GM12878 (cell line): ENCODE measurements around the gene KCNB1. TPM values are rescaled to one million over a fixed set of nuclear protein-coding genes. Genes with fewer than 3 reads are reported as not detected.

Experiments used
- ATAC-seq: fragments of 200-7000 bp; cut with Tn5 transposase; 3 replicates; pipeline ENCODE4 v1.9.1; 2020; ENCODE audit warnings: mild to moderate bottlenecking, moderate library complexity
- BruUV-seq: library from RNA; stranded (reverse); fragments of 400-500 nt; replicated peaks from 2 replicates; lab custom pipeline; 2021; lab: Mats Ljungman, UMichigan
- CTCF ChIA-PET: fragments of 300-600 bp; sonication (Branson Sonifier 250); formaldehyde crosslinking; extraction: SDS; loops from one replicate; lab custom pipeline; 2021; ENCODE audit warnings: inconsistent platforms; lab: Yijun Ruan, JAX
- POLR2A ChIA-PET: fragments of 350-600 bp; formaldehyde crosslinking; extraction: SDS; loops from one replicate; lab custom pipeline; 2021; ENCODE audit warnings: inconsistent platforms; lab: Charles Lee
- RAD21 ChIA-PET: fragments of 300-600 bp; sonication (Branson Sonifier 250); formaldehyde crosslinking; loops from one replicate; lab custom pipeline; 2023; ENCODE audit warnings: antibody characterized with exemption; ENCODE audit not compliant: unreplicated experiment; lab: Charles Lee
- SMC1A ChIA-PET: fragments of 300-600 bp; sonication (Branson Sonifier 250); formaldehyde crosslinking; loops from one replicate; lab custom pipeline; 2023; ENCODE audit not compliant: unreplicated experiment, uncharacterized antibody; lab: Charles Lee
- DNase-seq: peaks from one replicate; pipeline ENCODE4 v3.0.0-alpha.2; 2011; ENCODE audit warnings: low read depth, low spot score
- FAIRE-seq: peaks from 3 replicates; lab custom pipeline; 2011; peaks lifted over from hg19 to GRCh38; lab: Jason Lieb, UNC
- H2AFZ ChIP-seq: 2 replicates; pipeline ENCODE4 v1.6.0; 2011; ENCODE audit warnings: low read depth, low read length, control low read depth; ENCODE audit not compliant: control insufficient read depth
- H3K27ac ChIP-seq: 2 replicates; pipeline ENCODE4 v1.5.1; 2011; ENCODE audit warnings: control low read depth; ENCODE audit not compliant: control insufficient read depth, insufficient read depth
- H3K27me3 ChIP-seq, 2 experiments: replicated peaks in 1 of 2; 2 replicates each; pipeline versions ENCODE4 v1.6.0 to v1.6.1; 2011; ENCODE audit warnings: low read length in 1 of 2; ENCODE audit not compliant: control insufficient read depth in 2 of 2, insufficient read depth in 2 of 2
- H3K36me3 ChIP-seq, 2 experiments: 2 replicates each; pipeline ENCODE4 v1.5.1; 2011; ENCODE audit warnings: low read length in 1 of 2; ENCODE audit not compliant: control insufficient read depth in 2 of 2, insufficient read depth in 2 of 2
- H3K4me1 ChIP-seq: 2 replicates; pipeline ENCODE4 v1.6.1; 2011; ENCODE audit warnings: mild to moderate bottlenecking, low read length, moderate library complexity, mixed read lengths; ENCODE audit not compliant: control insufficient read depth, insufficient read depth
- H3K4me2 ChIP-seq: 2 replicates; pipeline ENCODE4 v1.6.0; 2011; ENCODE audit warnings: control low read depth; ENCODE audit not compliant: control insufficient read depth, insufficient read depth
- H3K4me3 ChIP-seq: fragments of 200-600 bp; sonication (generic); 2 replicates; pipeline ENCODE4 v1.5.1; 2016
- H3K79me2 ChIP-seq: 2 replicates; pipeline ENCODE4 v1.6.0; 2011; ENCODE audit warnings: low read length; ENCODE audit not compliant: control insufficient read depth, insufficient read depth
- H3K9ac ChIP-seq: 2 replicates; pipeline ENCODE4 v1.8.0; 2011; ENCODE audit warnings: low read length, control low read depth, mixed read lengths; ENCODE audit not compliant: control insufficient read depth, insufficient read depth
- H3K9me3 ChIP-seq: replicated peaks from 3 replicates; pipeline ENCODE4 v1.5.1; 2011; ENCODE audit warnings: mild to moderate bottlenecking, low read length; ENCODE audit not compliant: control insufficient read depth, insufficient read depth
- H4K20me1 ChIP-seq: 2 replicates; pipeline ENCODE4 v1.6.0; 2011; ENCODE audit not compliant: control insufficient read depth, insufficient read depth
- ETV6 ChIP-seq, 2 experiments: fragments of 450-650 bp in 1 of 2; IDR thresholded peaks in 1 of 2; conservative IDR thresholded peaks in 1 of 2; 2 replicates each; pipeline ENCODE4 v1.6.1; 2014; ENCODE audit warnings: antibody characterized with exemption in 1 of 2, borderline replicate concordance in 1 of 2, low read depth in 1 of 2, mild to moderate bottlenecking in 1 of 2, moderate library complexity in 1 of 2
- FOXM1 ChIP-seq: IDR thresholded peaks from 2 replicates; pipeline ENCODE4 v1.6.1; 2012; ENCODE audit warnings: low read depth, mild to moderate bottlenecking, inconsistent platforms, low read length, moderate library complexity
- IRF3 ChIP-seq: fragments of 450-650 bp; IDR thresholded peaks from 2 replicates; pipeline ENCODE4 v1.6.1; 2014; ENCODE audit warnings: mild to moderate bottlenecking
- NBN ChIP-seq: fragments of 450-650 bp; IDR thresholded peaks from 2 replicates; pipeline ENCODE4 v1.6.1; 2016
- NR2C2 ChIP-seq: IDR thresholded peaks from 2 replicates; pipeline ENCODE4 v1.6.1; 2011; ENCODE audit warnings: borderline replicate concordance, low read depth; ENCODE audit not compliant: control insufficient read depth, insufficient read length
- RFX5 ChIP-seq: IDR thresholded peaks from 2 replicates; pipeline ENCODE4 v1.6.1; 2011; ENCODE audit warnings: low read depth, low read length, improper control_type of control experiment
- SREBF1 ChIP-seq: IDR thresholded peaks from 2 replicates; pipeline ENCODE4 v1.6.1; 2012; ENCODE audit warnings: mild to moderate bottlenecking, low read length
- STAT1 ChIP-seq: fragments of 450-650 bp; conservative IDR thresholded peaks from 2 replicates; pipeline ENCODE4 v1.6.1; 2014; ENCODE audit warnings: antibody characterized with exemption, mild to moderate bottlenecking
- WRNIP1 ChIP-seq: IDR thresholded peaks from 2 replicates; pipeline ENCODE4 v1.6.1; 2011; ENCODE audit warnings: low read depth, low read length, improper control_type of control experiment, borderline replicate concordance
- ZNF207 ChIP-seq: fragments of 450-650 bp; IDR thresholded peaks from 2 replicates; pipeline ENCODE4 v1.6.1; 2014; ENCODE audit warnings: antibody characterized with exemption, mild to moderate bottlenecking, borderline replicate concordance
- ZNF24 ChIP-seq: fragments of 450-650 bp; IDR thresholded peaks from 2 replicates; pipeline ENCODE4 v1.6.1; 2017; ENCODE audit warnings: antibody characterized with exemption, mild to moderate bottlenecking
- ZZZ3 ChIP-seq: IDR thresholded peaks from 2 replicates; pipeline ENCODE4 v1.6.1; 2011; ENCODE audit warnings: low read depth; ENCODE audit not compliant: control insufficient read depth, insufficient read length
- WGBS: methylation state at CpG from one replicate; pipeline ENCODE4 v1.1.6; 2016; ENCODE audit warnings: low lambda C conversion rate; ENCODE audit not compliant: insufficient replicate concordance, insufficient coverage; ENCODE audit errors: missing lambda C conversion rate; 5-methylcytosine and 5-hydroxymethylcytosine counted together
- in situ Hi-C: fragments of 300-500 bp; cut with MboI; formaldehyde crosslinking; loops from 9 replicates; pipeline ENCODE4 v1.14.3; 2018; ENCODE audit warnings: mixed read lengths
- intact Hi-C: fragments of 100-400 bp; cut with micrococcal nuclease; formaldehyde crosslinking; loops from one replicate; pipeline ENCODE4 v1.14.2; 2022; ENCODE audit not compliant: unreplicated experiment
- polyA plus RNA-seq, 11 experiments: library from polyadenylated mRNA; depleted of rRNA in 4 of 11; unstranded in 6 of 11; stranded (reverse) in 5 of 11; fragments of >200 nt; fragmentation: Nextera tagmentation in 4 of 11; fragmentation: Illumina TruSeq in 1 of 11; extraction: Ambion mirVana in 4 of 11; extraction: Trizol in 1 of 11; gene quantifications; 1 replicate in 1 of 11; 2 replicates in 10 of 11; pipeline versions ENCODE4 v1.2.1 to v1.2.3, GENCODE V29; 2011 to 2016; ENCODE audit warnings: inconsistent platforms in 2 of 11, missing spikeins in 2 of 11, low read depth in 1 of 11
- total RNA-seq, 4 experiments: library from RNA; depleted of rRNA in 3 of 4; stranded (reverse); fragments of >200 nt in 3 of 4; fragmentation: Illumina TruSeq in 1 of 4; extraction: Trizol in 1 of 4; gene quantifications; 2 replicates each; pipeline versions ENCODE4 v1.2.1 to v1.2.3, GENCODE V29; 2013 to 2021
- TF ChIP-seq, protein P1 (sequence below): IDR thresholded peaks from 2 replicates; pipeline ENCODE4 v1.6.1; 2012; ENCODE audit warnings: improper control_type of control experiment, low read depth, low read length; ENCODE audit not compliant: insufficient replicate concordance
- TF ChIP-seq, protein P2 (sequence below): fragments of 450-650 bp; IDR thresholded peaks from 2 replicates; pipeline ENCODE4 v1.6.1; 2018; ENCODE audit warnings: mild to moderate bottlenecking, low read depth, moderate library complexity; ENCODE audit not compliant: partially characterized antibody
- TF ChIP-seq, protein P3 (sequence below): fragments of 150-350 bp; IDR thresholded peaks from 2 replicates; pipeline ENCODE4 v1.6.1; 2014; ENCODE audit warnings: mild to moderate bottlenecking, low read depth, low read length

KCNB1 gene
- total and polyA plus RNA-seq, 10 of the 15 experiments (the other 5 are each of a cell fraction or from before 2014, with no cell fraction given): 0.02 to 0.08 (median 0.03) TPM; not detected in 7

- ChIA-PET RAD21 (no interaction called here), POLR2A (no interaction called here), CTCF (no interaction called here), SMC1A (no interaction called here)
- Histone ChIP-seq H3K4me1 (no peaks in the 10 kb centered on the region), H3K4me2 (no peak overlapping the region), H2AFZ (no peak overlapping the region), H3K27me3 (peaks cover 5% of the 10 kb centered on the region in 2 experiments; a peak in 3 of 4 replicates), H3K9ac (no peak overlapping the region), H3K4me3 (no peak overlapping the region), H3K9me3 (no peaks in the 10 kb centered on the region), H4K20me1 (no peaks in the 10 kb centered on the region), H3K36me3 (no peaks in the 10 kb centered on the region), H3K79me2 (no peaks in the 10 kb centered on the region), H3K27ac (no peak overlapping the region)
- BruUV-seq: no TSS peak
- no peak for ATAC-seq
- WGBS: 31% methylated on average over 5 of the region's 5 CpGs
- intact Hi-C loops: no loop called here
- DNase-seq: no peak
- in situ Hi-C loops: no loop called here
- no peak for FAIRE-seq
- no peak for TF ChIP-seq ZZZ3
- TF ChIP-seq ETV6 (conservative IDR thresholded peaks at IDR 0.05 in 1 of 2, IDR thresholded peaks at IDR 0.05 in 1 of 2; ENCODE audit: borderline replicate concordance in 1 of 2, low read depth in 1 of 2): no peak
- TF ChIP-seq RFX5: no peak
- TF ChIP-seq STAT1: no peak
- TF ChIP-seq, protein P1, sequence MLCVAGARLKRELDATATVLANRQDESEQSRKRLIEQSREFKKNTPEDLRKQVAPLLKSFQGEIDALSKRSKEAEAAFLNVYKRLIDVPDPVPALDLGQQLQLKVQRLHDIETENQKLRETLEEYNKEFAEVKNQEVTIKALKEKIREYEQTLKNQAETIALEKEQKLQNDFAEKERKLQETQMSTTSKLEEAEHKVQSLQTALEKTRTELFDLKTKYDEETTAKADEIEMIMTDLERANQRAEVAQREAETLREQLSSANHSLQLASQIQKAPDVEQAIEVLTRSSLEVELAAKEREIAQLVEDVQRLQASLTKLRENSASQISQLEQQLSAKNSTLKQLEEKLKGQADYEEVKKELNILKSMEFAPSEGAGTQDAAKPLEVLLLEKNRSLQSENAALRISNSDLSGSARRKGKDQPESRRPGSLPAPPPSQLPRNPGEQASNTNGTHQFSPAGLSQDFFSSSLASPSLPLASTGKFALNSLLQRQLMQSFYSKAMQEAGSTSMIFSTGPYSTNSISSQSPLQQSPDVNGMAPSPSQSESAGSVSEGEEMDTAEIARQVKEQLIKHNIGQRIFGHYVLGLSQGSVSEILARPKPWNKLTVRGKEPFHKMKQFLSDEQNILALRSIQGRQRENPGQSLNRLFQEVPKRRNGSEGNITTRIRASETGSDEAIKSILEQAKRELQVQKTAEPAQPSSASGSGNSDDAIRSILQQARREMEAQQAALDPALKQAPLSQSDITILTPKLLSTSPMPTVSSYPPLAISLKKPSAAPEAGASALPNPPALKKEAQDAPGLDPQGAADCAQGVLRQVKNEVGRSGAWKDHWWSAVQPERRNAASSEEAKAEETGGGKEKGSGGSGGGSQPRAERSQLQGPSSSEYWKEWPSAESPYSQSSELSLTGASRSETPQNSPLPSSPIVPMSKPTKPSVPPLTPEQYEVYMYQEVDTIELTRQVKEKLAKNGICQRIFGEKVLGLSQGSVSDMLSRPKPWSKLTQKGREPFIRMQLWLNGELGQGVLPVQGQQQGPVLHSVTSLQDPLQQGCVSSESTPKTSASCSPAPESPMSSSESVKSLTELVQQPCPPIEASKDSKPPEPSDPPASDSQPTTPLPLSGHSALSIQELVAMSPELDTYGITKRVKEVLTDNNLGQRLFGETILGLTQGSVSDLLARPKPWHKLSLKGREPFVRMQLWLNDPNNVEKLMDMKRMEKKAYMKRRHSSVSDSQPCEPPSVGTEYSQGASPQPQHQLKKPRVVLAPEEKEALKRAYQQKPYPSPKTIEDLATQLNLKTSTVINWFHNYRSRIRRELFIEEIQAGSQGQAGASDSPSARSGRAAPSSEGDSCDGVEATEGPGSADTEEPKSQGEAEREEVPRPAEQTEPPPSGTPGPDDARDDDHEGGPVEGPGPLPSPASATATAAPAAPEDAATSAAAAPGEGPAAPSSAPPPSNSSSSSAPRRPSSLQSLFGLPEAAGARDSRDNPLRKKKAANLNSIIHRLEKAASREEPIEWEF: no peak
- TF ChIP-seq ZNF24: no peak
- TF ChIP-seq, protein P2, sequence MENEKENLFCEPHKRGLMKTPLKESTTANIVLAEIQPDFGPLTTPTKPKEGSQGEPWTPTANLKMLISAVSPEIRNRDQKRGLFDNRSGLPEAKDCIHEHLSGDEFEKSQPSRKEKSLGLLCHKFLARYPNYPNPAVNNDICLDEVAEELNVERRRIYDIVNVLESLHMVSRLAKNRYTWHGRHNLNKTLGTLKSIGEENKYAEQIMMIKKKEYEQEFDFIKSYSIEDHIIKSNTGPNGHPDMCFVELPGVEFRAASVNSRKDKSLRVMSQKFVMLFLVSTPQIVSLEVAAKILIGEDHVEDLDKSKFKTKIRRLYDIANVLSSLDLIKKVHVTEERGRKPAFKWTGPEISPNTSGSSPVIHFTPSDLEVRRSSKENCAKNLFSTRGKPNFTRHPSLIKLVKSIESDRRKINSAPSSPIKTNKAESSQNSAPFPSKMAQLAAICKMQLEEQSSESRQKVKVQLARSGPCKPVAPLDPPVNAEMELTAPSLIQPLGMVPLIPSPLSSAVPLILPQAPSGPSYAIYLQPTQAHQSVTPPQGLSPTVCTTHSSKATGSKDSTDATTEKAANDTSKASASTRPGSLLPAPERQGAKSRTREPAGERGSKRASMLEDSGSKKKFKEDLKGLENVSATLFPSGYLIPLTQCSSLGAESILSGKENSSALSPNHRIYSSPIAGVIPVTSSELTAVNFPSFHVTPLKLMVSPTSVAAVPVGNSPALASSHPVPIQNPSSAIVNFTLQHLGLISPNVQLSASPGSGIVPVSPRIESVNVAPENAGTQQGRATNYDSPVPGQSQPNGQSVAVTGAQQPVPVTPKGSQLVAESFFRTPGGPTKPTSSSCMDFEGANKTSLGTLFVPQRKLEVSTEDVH: no peak
- TF ChIP-seq WRNIP1: no peak
- no peak for TF ChIP-seq NR2C2
- TF ChIP-seq SREBF1: no peak
- TF ChIP-seq, protein P3, sequence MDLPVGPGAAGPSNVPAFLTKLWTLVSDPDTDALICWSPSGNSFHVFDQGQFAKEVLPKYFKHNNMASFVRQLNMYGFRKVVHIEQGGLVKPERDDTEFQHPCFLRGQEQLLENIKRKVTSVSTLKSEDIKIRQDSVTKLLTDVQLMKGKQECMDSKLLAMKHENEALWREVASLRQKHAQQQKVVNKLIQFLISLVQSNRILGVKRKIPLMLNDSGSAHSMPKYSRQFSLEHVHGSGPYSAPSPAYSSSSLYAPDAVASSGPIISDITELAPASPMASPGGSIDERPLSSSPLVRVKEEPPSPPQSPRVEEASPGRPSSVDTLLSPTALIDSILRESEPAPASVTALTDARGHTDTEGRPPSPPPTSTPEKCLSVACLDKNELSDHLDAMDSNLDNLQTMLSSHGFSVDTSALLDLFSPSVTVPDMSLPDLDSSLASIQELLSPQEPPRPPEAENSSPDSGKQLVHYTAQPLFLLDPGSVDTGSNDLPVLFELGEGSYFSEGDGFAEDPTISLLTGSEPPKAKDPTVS: no peak
- no peak for TF ChIP-seq NBN
- no peak for TF ChIP-seq FOXM1
- TF ChIP-seq IRF3: no peak
- no peak for TF ChIP-seq ZNF207
Measured at GRCh38 chr20:49489688-49490087, 7.2 kb upstream of the KCNB1 start.
